Natural killer cell (primary cell): ENCODE measurements around the gene CHST11. TPM values are rescaled to one million over a fixed set of nuclear protein-coding genes. Genes with fewer than 3 reads are reported as not detected.

Source experiments
- ATAC-seq, 3 donors: fragments of 150-1000 bp in 2 of 3; fragments of 200-7000 bp in 1 of 3; cut with Tn5 transposase; 1 replicate in 1 of 3; 2 replicates in 2 of 3; pipeline ENCODE4 v1.10.0; 2021; ENCODE audit warnings: mild to moderate bottlenecking in 2 of 3, moderate library complexity in 2 of 3
- DNase-seq, 2 donors: peaks; one replicate each; pipeline versions ENCODE4 v3.0.0 to v3.0.0-alpha.2; 2013 to 2021; ENCODE audit warnings: mixed read lengths in 1 of 2
- H3K27ac ChIP-seq: one replicate; pipeline ENCODE4 v1.5.1; 2013; ENCODE audit warnings: mild to moderate bottlenecking, low read length
- H3K27me3 ChIP-seq: one replicate; pipeline ENCODE4 v1.6.1; 2013; ENCODE audit warnings: low read length; ENCODE audit not compliant: control insufficient read depth, insufficient read depth
- H3K36me3 ChIP-seq: one replicate; pipeline ENCODE4 v1.6.1; 2013; ENCODE audit warnings: low read length; ENCODE audit not compliant: control insufficient read depth, insufficient read depth
- H3K4me1 ChIP-seq: one replicate; pipeline ENCODE4 v1.6.1; 2013; ENCODE audit warnings: low read length; ENCODE audit not compliant: control insufficient read depth, insufficient read depth
- H3K4me3 ChIP-seq: one replicate; pipeline ENCODE4 v1.5.1; 2013; ENCODE audit warnings: low read length
- H3K9me3 ChIP-seq: one replicate; pipeline ENCODE4 v1.6.1; 2013; ENCODE audit warnings: low read length; ENCODE audit not compliant: control insufficient read depth, insufficient read depth
- H3K27ac Mint-ChIP-seq, 2 donors: one replicate each; pipeline ENCODE4 v1.8.0; 2022; ENCODE audit warnings: mild to moderate bottlenecking in 2 of 2, mixed read lengths in 2 of 2, moderate library complexity in 1 of 2
- H3K27me3 Mint-ChIP-seq, 2 donors: one replicate each; pipeline ENCODE4 v1.8.0; 2022; ENCODE audit warnings: low read depth in 2 of 2, mixed read lengths in 2 of 2
- H3K36me3 Mint-ChIP-seq: one replicate; pipeline ENCODE4 v1.8.0; 2022; ENCODE audit warnings: mixed read lengths
- H3K4me1 Mint-ChIP-seq, 2 donors: one replicate each; pipeline ENCODE4 v1.8.0; 2022; ENCODE audit warnings: mixed read lengths in 2 of 2
- H3K4me3 Mint-ChIP-seq: one replicate; pipeline ENCODE4 v1.8.0; 2022; ENCODE audit warnings: mild to moderate bottlenecking, moderate library complexity, mixed read lengths
- H3K9me3 Mint-ChIP-seq, 2 donors: one replicate each; pipeline ENCODE4 v1.8.0; 2022; ENCODE audit warnings: mixed read lengths in 2 of 2
- CTCF ChIP-seq: fragments of 200-600 bp; IDR thresholded peaks from one replicate; pipeline ENCODE4 v1.8.0; 2022; ENCODE audit warnings: antibody characterized with exemption
- WGBS: methylation state at CpG from one replicate; pipeline ENCODE4 v1.1.7; 2013; ENCODE audit warnings: missing lambda C conversion rate; ENCODE audit not compliant: insufficient coverage; 5-methylcytosine and 5-hydroxymethylcytosine counted together
- intact Hi-C: fragments of 100-400 bp; cut with micrococcal nuclease; formaldehyde crosslinking; loops from one replicate; pipeline ENCODE4 v1.14.2; 2022
- total RNA-seq, 4 donors: library from RNA; stranded (reverse); fragments of 120-200 nt in 1 of 4; gene quantifications; one replicate each; pipeline versions ENCODE4 v1.2.3 to v1.2.4, GENCODE V29; 2013 to 2022

CHST11 gene
- total RNA-seq, 3 donors from 2014 or later (not counting 1 experiment from before 2014, with no cell fraction given): 85.3 to 118 (median 96.1) TPM

DNA sequence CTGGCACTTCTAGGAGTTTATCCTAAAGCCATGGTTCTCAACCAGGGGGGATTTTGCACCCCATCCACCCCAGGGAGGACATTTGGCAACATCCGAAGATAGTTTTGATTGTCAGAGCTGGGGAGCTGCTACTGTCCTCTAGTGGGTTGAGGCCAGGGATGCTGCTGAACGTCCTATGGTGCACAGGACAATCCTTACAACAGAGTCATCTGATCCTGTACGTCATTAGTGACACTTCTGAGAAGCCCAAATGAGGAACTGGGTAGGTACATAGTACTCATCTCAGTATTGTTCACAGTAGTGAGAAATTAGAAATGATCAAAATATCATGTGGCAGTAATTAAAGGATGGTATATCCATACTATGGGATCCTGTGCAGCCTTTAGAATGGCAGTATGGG, 185.1 kb downstream of the CHST11 start:
- peak overlapping the region; percentile 8 to 23 for H3K27ac Mint-ChIP-seq
- H3K4me3 Mint-ChIP-seq: no peak overlapping the region
- H3K27me3 ChIP-seq: no peaks in the 10 kb centered on the region
- peak; percentile 44 to 84 (median 49) for ATAC-seq
- H3K36me3 ChIP-seq: no peaks in the 10 kb centered on the region
- intact Hi-C loops: no loop called here
- DNase-seq: peak in 1 of 2 donors; percentile 15
- peaks cover 36% of the 10 kb centered on the region for H3K4me1 ChIP-seq
- H3K4me3 ChIP-seq: no peak overlapping the region
- peak overlapping the region; percentile 13 for H3K27ac ChIP-seq
- H3K4me1 Mint-ChIP-seq: peaks cover 69 to 72% of the 10 kb centered on the region in 2 donors
- no peaks in the 10 kb centered on the region for H3K9me3 Mint-ChIP-seq
- no peak for TF ChIP-seq CTCF
- no peaks in the 10 kb centered on the region for H3K27me3 Mint-ChIP-seq
- WGBS: 69% methylated on average over 2 of the region's 3 CpGs
- H3K9me3 ChIP-seq: no peaks in the 10 kb centered on the region
- H3K36me3 Mint-ChIP-seq: no peaks in the 10 kb centered on the region

- Mint-ChIP-seq H3K9me3 (no peaks in the 10 kb centered on the region), H3K27ac (peak overlapping the region; percentile 69 to 77), H3K27me3 (no peaks in the 10 kb centered on the region), H3K36me3 (no peaks in the 10 kb centered on the region), H3K4me1 (peaks cover 67 to 69% of the 10 kb centered on the region in 2 donors), H3K4me3 (no peak overlapping the region)
- no peak overlapping the region for H3K4me3 ChIP-seq
- ATAC-seq: peak; percentile 15 to 52 (median 15)
- no peak for TF ChIP-seq CTCF
- intact Hi-C loops: no loop called here
- no peaks in the 10 kb centered on the region for H3K27me3 ChIP-seq
- H3K9me3 ChIP-seq: no peaks in the 10 kb centered on the region
- peaks cover 29% of the 10 kb centered on the region for H3K4me1 ChIP-seq
- peak in 1 of 2 donors; percentile 15 for DNase-seq
- no peaks in the 10 kb centered on the region for H3K36me3 ChIP-seq
- H3K27ac ChIP-seq: peak overlapping the region; percentile 76
- 85% methylated on average over 6 of the region's 8 CpGs for WGBS
These were observed 186.5 kb downstream of the CHST11 start for GRCh38 chr12:104643093-104643818.

- peak in 1 of 3 donors; percentile 39 for ATAC-seq
These were observed 187.3 kb downstream of the CHST11 start for GRCh38 chr12:104643819-104644669.

More at GRCh38 chr12:104643819-104644669, 187.3 kb downstream of the CHST11 start:
- Mint-ChIP-seq H3K36me3 (no peaks in the 10 kb centered on the region), H3K27me3 (no peaks in the 10 kb centered on the region), H3K9me3 (no peaks in the 10 kb centered on the region), H3K27ac (peak overlapping the region; percentile 69 to 77), H3K4me1 (peaks cover 64 to 70% of the 10 kb centered on the region in 2 donors), H3K4me3 (no peak overlapping the region)
- no peaks in the 10 kb centered on the region for H3K9me3 ChIP-seq
- DNase-seq: peak in 1 of 2 donors; percentile 27
- no peak overlapping the region for H3K4me3 ChIP-seq
- intact Hi-C loops: no loop called here
- peaks cover 31% of the 10 kb centered on the region for H3K4me1 ChIP-seq
- H3K27ac ChIP-seq: peak overlapping the region; percentile 76
- H3K36me3 ChIP-seq: no peaks in the 10 kb centered on the region
- H3K27me3 ChIP-seq: no peaks in the 10 kb centered on the region
- WGBS: 46% methylated on average over 12 of the region's 12 CpGs
- TF ChIP-seq CTCF: no peak
